RWPE2 (cell line): ENCODE results near the gene IL16.
"Not testable (repeated sequence)": the region's sequence is repeated elsewhere in the genome, so short reads cannot be mapped to it uniquely, and the experiment has no call there.

Experiments
- ATAC-seq: fragments of 200-7000 bp; cut with Tn5 transposase; 3 replicates; pipeline ENCODE4 v1.9.1; 2021; ENCODE audit warnings: low read depth
- DNase-seq: peaks from one replicate; pipeline ENCODE4 v3.0.0-alpha.2; 2020; ENCODE audit warnings: low spot score
- H3K27ac ChIP-seq: fragments of 450-650 bp; 2 replicates; pipeline ENCODE4 v1.5.1; 2017; ENCODE audit warnings: mild to moderate bottlenecking; ENCODE audit not compliant: poor library complexity, severe bottlenecking
- H3K27me3 ChIP-seq: fragments of 250-450 bp; sonication (Bioruptor Pico); 2 replicates; pipeline ENCODE4 v1.5.1; 2021; ENCODE audit warnings: mild to moderate bottlenecking, moderate library complexity; ENCODE audit not compliant: insufficient read depth, poor library complexity, severe bottlenecking
- H3K36me3 ChIP-seq: fragments of 250-450 bp; sonication (Bioruptor Pico); 2 replicates; pipeline ENCODE4 v1.5.1; 2020; ENCODE audit warnings: low read depth, mild to moderate bottlenecking, moderate library complexity
- H3K4me1 ChIP-seq: fragments of 250-450 bp; sonication (Bioruptor Pico); 2 replicates; pipeline ENCODE4 v1.5.1; 2021; ENCODE audit warnings: mild to moderate bottlenecking, moderate library complexity; ENCODE audit not compliant: insufficient read depth, poor library complexity, severe bottlenecking
- H3K4me3 ChIP-seq: fragments of 250-450 bp; sonication (Bioruptor Pico); 2 replicates; pipeline ENCODE4 v1.5.1; 2021; ENCODE audit warnings: mild to moderate bottlenecking, moderate library complexity; ENCODE audit not compliant: severe bottlenecking
- H3K9me3 ChIP-seq: fragments of 250-450 bp; sonication (Bioruptor Pico); 2 replicates; pipeline ENCODE4 v1.5.1; 2021; ENCODE audit warnings: mild to moderate bottlenecking, moderate library complexity; ENCODE audit not compliant: severe bottlenecking
- TF ChIP-seq, protein P1 (sequence below): fragments of 450-650 bp; IDR thresholded peaks from one replicate; pipeline ENCODE4 v1.5.1; 2017; ENCODE audit warnings: mild to moderate bottlenecking, moderate library complexity; ENCODE audit not compliant: poor library complexity, severe bottlenecking

The IL16 gene

DNA sequence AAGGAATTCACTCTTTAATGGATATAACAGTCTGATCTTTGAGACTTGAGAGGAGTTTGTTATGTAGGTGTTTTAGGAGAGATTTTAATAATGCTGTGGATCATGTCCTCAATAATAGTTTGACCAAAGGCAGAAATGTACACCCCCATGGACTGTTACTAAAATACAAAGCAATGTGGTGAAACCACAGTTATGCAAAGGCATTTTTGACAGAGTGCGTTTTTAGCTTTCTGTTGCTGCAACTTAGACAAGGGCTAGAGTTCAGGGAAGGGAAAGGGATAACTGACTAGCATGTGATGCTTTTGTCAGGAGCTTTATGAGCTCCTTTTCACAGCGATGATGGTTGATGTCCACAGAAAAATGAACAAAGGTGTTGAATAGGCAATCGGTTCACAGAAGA is 130.8 kb downstream of the IL16 start:
- no peak for ATAC-seq
- Histone ChIP-seq H3K27ac (no peak overlapping the region), H3K27me3 (no peaks in the 10 kb centered on the region), H3K4me3 (no peak overlapping the region), H3K4me1 (peaks cover 3% of the 10 kb centered on the region), H3K36me3 (peaks cover under 1% of the 10 kb centered on the region; the same call in 1 of the 2 replicates), H3K9me3 (no peaks in the 10 kb centered on the region)
- TF ChIP-seq, protein P1, sequence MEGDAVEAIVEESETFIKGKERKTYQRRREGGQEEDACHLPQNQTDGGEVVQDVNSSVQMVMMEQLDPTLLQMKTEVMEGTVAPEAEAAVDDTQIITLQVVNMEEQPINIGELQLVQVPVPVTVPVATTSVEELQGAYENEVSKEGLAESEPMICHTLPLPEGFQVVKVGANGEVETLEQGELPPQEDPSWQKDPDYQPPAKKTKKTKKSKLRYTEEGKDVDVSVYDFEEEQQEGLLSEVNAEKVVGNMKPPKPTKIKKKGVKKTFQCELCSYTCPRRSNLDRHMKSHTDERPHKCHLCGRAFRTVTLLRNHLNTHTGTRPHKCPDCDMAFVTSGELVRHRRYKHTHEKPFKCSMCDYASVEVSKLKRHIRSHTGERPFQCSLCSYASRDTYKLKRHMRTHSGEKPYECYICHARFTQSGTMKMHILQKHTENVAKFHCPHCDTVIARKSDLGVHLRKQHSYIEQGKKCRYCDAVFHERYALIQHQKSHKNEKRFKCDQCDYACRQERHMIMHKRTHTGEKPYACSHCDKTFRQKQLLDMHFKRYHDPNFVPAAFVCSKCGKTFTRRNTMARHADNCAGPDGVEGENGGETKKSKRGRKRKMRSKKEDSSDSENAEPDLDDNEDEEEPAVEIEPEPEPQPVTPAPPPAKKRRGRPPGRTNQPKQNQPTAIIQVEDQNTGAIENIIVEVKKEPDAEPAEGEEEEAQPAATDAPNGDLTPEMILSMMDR = no peak
- no peak for DNase-seq

DNA sequence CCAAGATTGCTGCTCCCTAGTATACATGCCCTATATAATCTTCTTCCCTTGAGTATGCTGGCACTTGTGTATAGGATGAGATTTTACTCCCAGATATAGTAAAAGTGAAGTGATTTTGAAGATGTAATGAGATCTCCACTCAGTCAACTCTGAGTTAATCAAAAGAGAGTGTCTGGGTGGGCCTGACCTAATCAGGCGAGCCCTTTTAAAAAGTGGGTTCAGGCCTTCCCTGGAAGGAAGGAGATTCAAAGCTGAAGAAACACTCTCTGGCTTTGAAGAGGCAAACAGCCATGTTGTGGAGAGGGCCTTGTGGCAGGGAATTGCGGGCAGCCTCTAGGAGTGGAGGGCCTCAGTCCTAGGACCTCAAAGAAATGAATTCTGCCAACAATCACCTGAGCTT is 132.8 kb downstream of the IL16 start:
- Histone ChIP-seq H3K4me3 (no peak overlapping the region), H3K4me1 (peaks cover 2% of the 10 kb centered on the region), H3K9me3 (no peaks in the 10 kb centered on the region), H3K27me3 (no peaks in the 10 kb centered on the region), H3K36me3 (no peaks in the 10 kb centered on the region), H3K27ac (no peak overlapping the region)
- DNase-seq = no peak
- TF ChIP-seq, protein P1 = no peak
- ATAC-seq = no peak

DNA sequence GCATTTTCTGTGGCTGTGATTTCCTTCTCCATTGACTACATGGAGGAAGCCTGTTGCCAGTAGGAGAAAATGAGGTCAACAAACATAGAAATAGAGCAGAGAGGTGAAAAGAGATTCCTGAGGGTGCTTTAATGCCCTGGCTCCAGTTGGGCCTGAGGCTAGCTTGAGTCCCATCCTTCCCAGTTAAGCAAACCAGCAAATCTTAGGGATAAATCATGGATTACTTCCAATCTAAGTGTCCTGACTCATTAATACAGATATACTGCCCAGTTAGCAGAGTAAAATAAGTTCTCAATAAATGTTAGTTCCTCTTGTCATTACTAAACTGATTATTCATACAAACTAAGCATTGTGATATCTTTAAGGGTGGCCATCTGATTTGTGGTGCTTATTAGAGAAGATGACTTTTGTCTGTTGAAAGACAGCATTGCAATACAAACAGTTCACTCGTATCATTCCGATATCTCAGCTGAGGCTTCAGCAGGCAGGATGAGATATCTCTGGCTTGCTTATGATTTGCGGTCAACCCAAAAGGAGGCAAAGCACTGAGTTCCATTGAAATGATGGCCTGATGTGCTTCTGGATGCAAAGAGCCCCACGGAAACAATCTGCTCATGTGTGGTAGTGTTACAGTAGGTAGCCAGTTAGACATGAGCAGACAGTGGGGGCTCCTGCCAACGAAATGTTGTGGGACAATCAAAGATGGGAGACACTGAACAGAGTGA is 133.8 kb downstream of the IL16 start:
- Histone ChIP-seq H3K4me3 (no peak overlapping the region), H3K27me3 (no peaks in the 10 kb centered on the region), H3K4me1 (no peaks in the 10 kb centered on the region), H3K27ac (no peak overlapping the region), H3K36me3 (no peaks in the 10 kb centered on the region), H3K9me3 (no peaks in the 10 kb centered on the region)
- ATAC-seq (no peak), DNase-seq (no peak)
- TF ChIP-seq, protein P1 = no peak

DNA sequence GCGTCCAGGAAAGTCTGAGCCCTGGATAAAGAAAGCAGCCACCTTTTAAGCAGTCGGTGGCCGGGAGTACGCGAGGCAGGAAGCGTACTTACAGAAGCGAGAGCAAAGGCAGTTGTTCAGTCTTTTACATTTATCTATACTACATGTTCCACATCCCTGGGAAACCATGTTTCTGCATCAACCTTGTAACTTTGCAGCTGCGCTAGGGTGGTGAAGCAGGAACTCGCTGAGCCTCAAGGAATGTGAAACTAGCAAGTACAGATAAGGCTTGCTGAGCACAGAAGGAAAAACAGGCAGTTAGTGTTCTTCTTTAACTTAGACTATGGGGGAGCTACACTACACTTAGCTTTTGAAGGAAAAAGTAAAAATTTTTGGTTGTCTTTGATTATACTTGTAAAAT is 134.5 kb downstream of the IL16 start:
- not testable (repeated sequence) for H3K27me3 ChIP-seq

DNA sequence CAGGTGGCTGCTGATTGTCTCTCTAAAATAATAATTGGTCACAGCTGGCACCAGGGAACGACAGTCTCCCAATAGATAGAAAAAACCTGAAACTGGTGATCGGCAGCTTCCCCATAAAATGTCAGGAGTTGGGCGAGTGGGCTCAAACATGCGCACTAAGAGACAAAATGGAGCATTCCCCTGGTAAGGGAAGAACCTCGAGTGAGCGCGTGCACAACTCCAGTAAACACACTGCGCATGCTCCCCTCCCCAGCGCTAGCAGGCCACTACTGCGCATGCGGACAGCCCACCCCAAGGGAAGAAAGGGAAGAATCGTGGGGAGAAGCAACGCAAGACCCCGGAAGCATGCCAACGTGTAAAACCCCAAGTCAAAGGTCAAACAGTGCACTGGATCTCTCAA is 134.9 kb downstream of the IL16 start:
- DNase-seq = no peak
- Histone ChIP-seq H3K4me1 (no peaks in the 10 kb centered on the region), H3K36me3 (no peaks in the 10 kb centered on the region), H3K9me3 (no peaks in the 10 kb centered on the region), H3K4me3 (no peak overlapping the region), H3K27ac (no peak overlapping the region), H3K27me3 (no peaks in the 10 kb centered on the region)
- ATAC-seq = no peak
- TF ChIP-seq, protein P1 = no peak

More for the DNA sequence above, 134.5 kb downstream of the IL16 start:
- not testable (repeated sequence) for ATAC-seq, H3K36me3 ChIP-seq, H3K4me1 ChIP-seq, H3K4me3 ChIP-seq, DNase-seq, H3K27ac ChIP-seq, H3K9me3 ChIP-seq
